ENCODE results near the gene NLGN3. TPM values are rescaled to one million over a fixed set of nuclear protein-coding genes. Genes with fewer than 3 reads are reported as not detected.

NLGN3 gene
- total and polyA plus RNA-seq, 2 experiments from 2014 or later: 1.6 to 2.7 TPM

- Histone ChIP-seq H3K9me3 (ENCODE audit: low read depth) (no peaks in the 10 kb centered on the region), H3K79me2 (no peaks in the 10 kb centered on the region), H4K20me1 (ENCODE audit: insufficient read depth, poor library complexity, severe bottlenecking) (no peaks in the 10 kb centered on the region), H2AFZ (no peak overlapping the region), H3K27ac (no peak overlapping the region), H3K36me3 (replicated peaks; ENCODE audit: insufficient read depth, low read depth) (no peaks in the 10 kb centered on the region), H3K4me3 (no peak overlapping the region), H3K27me3 (no peaks in the 10 kb centered on the region), H3K9me2 (replicated peaks; ENCODE audit: insufficient read depth) (no peaks in the 10 kb centered on the region), H3K4me1 (ENCODE audit: insufficient read depth) (peaks cover 27% of the 10 kb centered on the region), H3K4me2 (no peak overlapping the region)
- 88% methylated on average over 3 of the region's 3 CpGs for WGBS (ENCODE audit: low lambda C conversion rate, missing lambda C conversion rate)
- no peak for DNase-seq (ENCODE audit: low spot score)
- no peak for TF ChIP-seq EZH2phosphoT487 (IDR thresholded peaks at IDR 0.05; ENCODE audit: low read depth, severe bottlenecking, unreplicated experiment)
- no peak for TF ChIP-seq EZH2 (IDR thresholded peaks at IDR 0.05; ENCODE audit: borderline replicate concordance)
- no peak for TF ChIP-seq CTCF (IDR thresholded peaks at IDR 0.05; ENCODE audit: poor library complexity)
Observed at GRCh38 chrX:71105628-71106027, 39.0 kb upstream of the NLGN3 start.

- Histone ChIP-seq H3K9me3 (ENCODE audit: low read depth) (no peaks in the 10 kb centered on the region), H3K27ac (no peak within 1 kb of the TSS), H3K9me2 (replicated peaks; ENCODE audit: insufficient read depth) (no peaks in the 10 kb centered on the region), H3K36me3 (replicated peaks; ENCODE audit: insufficient read depth, low read depth) (no peaks in the 10 kb centered on the region), H3K4me3 (no peak within 1 kb of the TSS), H3K4me2 (no peak within 1 kb of the TSS), H3K4me1 (ENCODE audit: insufficient read depth) (peaks cover 27% of the 10 kb centered on the region), H2AFZ (no peak within 1 kb of the TSS), H3K27me3 (no peaks in the 10 kb centered on the region), H4K20me1 (ENCODE audit: insufficient read depth, poor library complexity, severe bottlenecking) (no peaks in the 10 kb centered on the region), H3K79me2 (no peaks in the 10 kb centered on the region)
- no peak for DNase-seq (ENCODE audit: low spot score)
- WGBS (ENCODE audit: low lambda C conversion rate, missing lambda C conversion rate): 69% methylated on average over 1 of the region's 1 CpG
- no peak for TF ChIP-seq CTCF (IDR thresholded peaks at IDR 0.05; ENCODE audit: poor library complexity)
Observed at GRCh38 chrX:71106427-71106826, 38.2 kb upstream of the NLGN3 start, which contains the start of gene CXorf65. Gene CXorf65 (minus strand): TSS chrX:71106740. CDS start chrX:71106556, 184 bp downstream.

- no peaks in the 10 kb centered on the region for H3K9me3 ChIP-seq (ENCODE audit: low read depth)
- 73% methylated on average over 4 of the region's 4 CpGs for WGBS (ENCODE audit: low lambda C conversion rate, missing lambda C conversion rate)
- no peak overlapping the region for H2AFZ ChIP-seq
- no peak overlapping the region for H3K4me2 ChIP-seq
- H3K27me3 ChIP-seq: no peaks in the 10 kb centered on the region
- H3K79me2 ChIP-seq: no peaks in the 10 kb centered on the region
- DNase-seq (ENCODE audit: low spot score): no peak
- H3K27ac ChIP-seq: no peak overlapping the region
- no peaks in the 10 kb centered on the region for H3K36me3 ChIP-seq (replicated peaks; ENCODE audit: insufficient read depth, low read depth)
- TF ChIP-seq CTCF (IDR thresholded peaks at IDR 0.05; ENCODE audit: poor library complexity) (no peak), EZH2 (IDR thresholded peaks at IDR 0.05; ENCODE audit: borderline replicate concordance) (no peak), EZH2phosphoT487 (IDR thresholded peaks at IDR 0.05; ENCODE audit: low read depth, severe bottlenecking, unreplicated experiment) (no peak)
- no peaks in the 10 kb centered on the region for H4K20me1 ChIP-seq (ENCODE audit: insufficient read depth, poor library complexity, severe bottlenecking)
- H3K4me1 ChIP-seq (ENCODE audit: insufficient read depth): peaks cover 30% of the 10 kb centered on the region
- H3K4me3 ChIP-seq: no peak overlapping the region
- no peaks in the 10 kb centered on the region for H3K9me2 ChIP-seq (replicated peaks; ENCODE audit: insufficient read depth)
Observed at GRCh38 chrX:71107245-71107644, 37.4 kb upstream of the NLGN3 start.

All from hepatocyte (in vitro differentiated cells).